PC-9 (cell line): ENCODE measurements around the gene ATP10A.

ENCODE experiments used
- EZH2 ChIP-seq: fragments of 200-600 bp; sonication (generic); IDR thresholded peaks from 2 replicates; pipeline ENCODE4 v1.8.0; 2017; ENCODE audit warnings: antibody characterized with exemption, low read depth
- TF ChIP-seq, protein P1 (sequence below): fragments of 200-600 bp; sonication (generic); conservative IDR thresholded peaks from 2 replicates; pipeline ENCODE4 v1.6.1; 2017; ENCODE audit warnings: mixed run types, antibody characterized with exemption, mild to moderate bottlenecking, moderate library complexity

GRCh38 chr15:25682340-25682739 lies 180.8 kb downstream of the ATP10A start:
- TF ChIP-seq, protein P1, sequence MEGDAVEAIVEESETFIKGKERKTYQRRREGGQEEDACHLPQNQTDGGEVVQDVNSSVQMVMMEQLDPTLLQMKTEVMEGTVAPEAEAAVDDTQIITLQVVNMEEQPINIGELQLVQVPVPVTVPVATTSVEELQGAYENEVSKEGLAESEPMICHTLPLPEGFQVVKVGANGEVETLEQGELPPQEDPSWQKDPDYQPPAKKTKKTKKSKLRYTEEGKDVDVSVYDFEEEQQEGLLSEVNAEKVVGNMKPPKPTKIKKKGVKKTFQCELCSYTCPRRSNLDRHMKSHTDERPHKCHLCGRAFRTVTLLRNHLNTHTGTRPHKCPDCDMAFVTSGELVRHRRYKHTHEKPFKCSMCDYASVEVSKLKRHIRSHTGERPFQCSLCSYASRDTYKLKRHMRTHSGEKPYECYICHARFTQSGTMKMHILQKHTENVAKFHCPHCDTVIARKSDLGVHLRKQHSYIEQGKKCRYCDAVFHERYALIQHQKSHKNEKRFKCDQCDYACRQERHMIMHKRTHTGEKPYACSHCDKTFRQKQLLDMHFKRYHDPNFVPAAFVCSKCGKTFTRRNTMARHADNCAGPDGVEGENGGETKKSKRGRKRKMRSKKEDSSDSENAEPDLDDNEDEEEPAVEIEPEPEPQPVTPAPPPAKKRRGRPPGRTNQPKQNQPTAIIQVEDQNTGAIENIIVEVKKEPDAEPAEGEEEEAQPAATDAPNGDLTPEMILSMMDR, result no peak
- TF ChIP-seq EZH2, result no peak
